Measurements from ENCODE around the gene TSPYL2.
A peak's percentile ranks its signal among the peaks of the same experiment; 100 is the strongest.

TSPYL2 gene

GRCh38 chrX:53081925-53082772, at the start of gene TSPYL2:
TSS of gene TSPYL2 (plus strand) at chrX:53082367. CDS start at chrX:53082499, 132 bp downstream.
- peak; percentile 84 for DNase-seq (ENCODE audit: low spot score)

GRCh38 chrX:53036149-53036548, 46.0 kb upstream of the TSPYL2 start:
- no peak for DNase-seq (ENCODE audit: low spot score)

GRCh38 chrX:53039236-53039635, 42.9 kb upstream of the TSPYL2 start:
- DNase-seq (ENCODE audit: low spot score), result no peak

GRCh38 chrX:53044995-53045394, 37.2 kb upstream of the TSPYL2 start:
- DNase-seq (ENCODE audit: low spot score), result no peak

GRCh38 chrX:53047228-53047627, 34.9 kb upstream of the TSPYL2 start:
- DNase-seq (ENCODE audit: low spot score), result no peak

- no peak for DNase-seq (ENCODE audit: low spot score)
Observed at GRCh38 chrX:53048169-53049126, 33.7 kb upstream of the TSPYL2 start, which contains the start of gene GPR173. TSS of gene GPR173 (plus strand) at chrX:53048789. CDS start at chrX:53076622, 27,833 bp downstream.

- no peak for DNase-seq (ENCODE audit: low spot score)
Observed at GRCh38 chrX:53049127-53049517, 33.0 kb upstream of the TSPYL2 start.

- DNase-seq (ENCODE audit: low spot score), result no peak
Observed at GRCh38 chrX:53050841-53051240, 31.3 kb upstream of the TSPYL2 start.

- no peak for DNase-seq (ENCODE audit: low spot score)
Observed at GRCh38 chrX:53055244-53055849, 26.8 kb upstream of the TSPYL2 start.

- no peak for DNase-seq (ENCODE audit: low spot score)
Observed at GRCh38 chrX:53056292-53056691, 25.9 kb upstream of the TSPYL2 start.

- DNase-seq (ENCODE audit: low spot score), result no peak
Observed at GRCh38 chrX:53065104-53065503, 17.1 kb upstream of the TSPYL2 start.

- DNase-seq (ENCODE audit: low spot score), result no peak
Observed at GRCh38 chrX:53071064-53071463, 11.1 kb upstream of the TSPYL2 start.

GRCh38 chrX:53071604-53072417, 10.4 kb upstream of the TSPYL2 start:
- DNase-seq (ENCODE audit: low spot score), result peak; percentile 61

- DNase-seq (ENCODE audit: low spot score), result no peak
Observed at GRCh38 chrX:53072418-53073114, 9.6 kb upstream of the TSPYL2 start.

- DNase-seq (ENCODE audit: low spot score), result peak; percentile 2
Observed at GRCh38 chrX:53073115-53073586, 9.0 kb upstream of the TSPYL2 start.

- no peak for DNase-seq (ENCODE audit: low spot score)
Observed at GRCh38 chrX:53075011-53075410, 7.2 kb upstream of the TSPYL2 start.

- DNase-seq (ENCODE audit: low spot score), result no peak
Observed at GRCh38 chrX:53076671-53077070, 5.5 kb upstream of the TSPYL2 start.

GRCh38 chrX:53077207-53078197, 4.7 kb upstream of the TSPYL2 start:
- no peak for DNase-seq (ENCODE audit: low spot score)

GRCh38 chrX:53078943-53079342, 3.2 kb upstream of the TSPYL2 start:
- DNase-seq (ENCODE audit: low spot score), result no peak

Measured in LoVo (cell line).